AG09309 (cell line): ENCODE results near the gene ZMYND8.
"Not testable (repeated sequence)": the region's sequence is repeated elsewhere in the genome, so short reads cannot be mapped to it uniquely, and the experiment has no call there.

Experiments
- DNase-seq: peaks from one replicate; pipeline ENCODE4 v3.0.0-alpha.2; 2010; ENCODE audit warnings: low read depth
- H3K4me3 ChIP-seq: 2 replicates; pipeline ENCODE4 v1.5.1; 2011; ENCODE audit warnings: mild to moderate bottlenecking, low read depth, low read length, moderate library complexity; ENCODE audit not compliant: control insufficient read depth
- TF ChIP-seq, protein P1 (sequence below): IDR thresholded peaks from 2 replicates; pipeline ENCODE4 v1.5.1; 2011; ENCODE audit warnings: mild to moderate bottlenecking, low read depth, low read length, inconsistent platforms; ENCODE audit not compliant: insufficient read depth, control insufficient read depth; ENCODE audit errors: missing control alignments

The ZMYND8 gene

DNA sequence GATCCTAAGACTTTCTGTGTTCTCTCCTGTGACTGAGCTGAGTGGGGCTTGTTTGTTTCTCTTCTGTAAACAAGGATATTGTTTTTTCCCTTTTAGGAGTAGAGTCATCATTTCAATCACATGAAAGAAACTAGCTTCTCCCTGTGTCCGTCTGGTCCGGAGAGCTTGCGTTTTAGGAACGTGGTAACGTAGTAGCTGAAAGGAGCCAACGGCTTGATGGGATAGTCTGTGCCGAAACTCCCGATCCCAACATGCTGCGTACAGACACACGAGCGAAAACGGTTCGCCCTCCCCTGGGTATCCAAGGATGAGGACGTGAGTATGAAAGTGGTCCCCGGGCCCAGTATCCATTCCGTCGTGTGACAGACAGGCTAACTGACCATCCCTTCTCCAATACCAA is 146.5 kb downstream of the ZMYND8 start:
- TF ChIP-seq, protein P1, sequence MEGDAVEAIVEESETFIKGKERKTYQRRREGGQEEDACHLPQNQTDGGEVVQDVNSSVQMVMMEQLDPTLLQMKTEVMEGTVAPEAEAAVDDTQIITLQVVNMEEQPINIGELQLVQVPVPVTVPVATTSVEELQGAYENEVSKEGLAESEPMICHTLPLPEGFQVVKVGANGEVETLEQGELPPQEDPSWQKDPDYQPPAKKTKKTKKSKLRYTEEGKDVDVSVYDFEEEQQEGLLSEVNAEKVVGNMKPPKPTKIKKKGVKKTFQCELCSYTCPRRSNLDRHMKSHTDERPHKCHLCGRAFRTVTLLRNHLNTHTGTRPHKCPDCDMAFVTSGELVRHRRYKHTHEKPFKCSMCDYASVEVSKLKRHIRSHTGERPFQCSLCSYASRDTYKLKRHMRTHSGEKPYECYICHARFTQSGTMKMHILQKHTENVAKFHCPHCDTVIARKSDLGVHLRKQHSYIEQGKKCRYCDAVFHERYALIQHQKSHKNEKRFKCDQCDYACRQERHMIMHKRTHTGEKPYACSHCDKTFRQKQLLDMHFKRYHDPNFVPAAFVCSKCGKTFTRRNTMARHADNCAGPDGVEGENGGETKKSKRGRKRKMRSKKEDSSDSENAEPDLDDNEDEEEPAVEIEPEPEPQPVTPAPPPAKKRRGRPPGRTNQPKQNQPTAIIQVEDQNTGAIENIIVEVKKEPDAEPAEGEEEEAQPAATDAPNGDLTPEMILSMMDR: no peak
- H3K4me3 ChIP-seq: no peak overlapping the region
- DNase-seq: no peak

DNA sequence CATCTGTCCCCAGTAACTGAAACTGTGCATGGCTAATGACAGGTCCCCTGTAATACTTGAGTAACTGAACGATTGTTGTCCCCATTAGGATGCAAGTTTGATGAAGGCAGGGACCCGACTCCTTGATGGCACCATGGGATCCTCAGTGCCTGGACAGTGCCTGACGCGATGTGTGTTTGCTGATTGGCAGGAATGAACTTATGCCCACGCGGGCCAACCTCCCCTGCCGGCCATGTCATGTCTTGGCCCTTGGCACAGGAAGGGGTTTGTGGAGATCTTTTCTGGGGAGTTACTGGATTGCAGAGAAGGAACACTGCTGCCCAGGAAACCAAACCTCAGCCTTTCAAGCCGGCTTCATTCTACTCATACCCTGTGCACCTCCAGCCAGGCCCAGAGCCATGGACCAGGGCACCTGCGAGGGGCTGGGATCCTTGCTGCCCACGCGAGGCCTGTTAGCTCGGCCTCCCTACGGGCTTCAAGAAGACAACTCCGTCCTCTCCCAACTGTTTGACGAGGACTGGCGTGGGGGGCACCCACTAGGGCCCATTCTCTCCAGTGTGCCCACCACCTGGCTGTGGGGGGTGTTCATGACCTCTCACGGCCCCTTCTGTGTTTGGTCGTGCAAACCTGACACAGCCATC is 147.8 kb downstream of the ZMYND8 start:
- DNase-seq: no peak
- TF ChIP-seq, protein P1: no peak
- H3K4me3 ChIP-seq: no peak overlapping the region

DNA sequence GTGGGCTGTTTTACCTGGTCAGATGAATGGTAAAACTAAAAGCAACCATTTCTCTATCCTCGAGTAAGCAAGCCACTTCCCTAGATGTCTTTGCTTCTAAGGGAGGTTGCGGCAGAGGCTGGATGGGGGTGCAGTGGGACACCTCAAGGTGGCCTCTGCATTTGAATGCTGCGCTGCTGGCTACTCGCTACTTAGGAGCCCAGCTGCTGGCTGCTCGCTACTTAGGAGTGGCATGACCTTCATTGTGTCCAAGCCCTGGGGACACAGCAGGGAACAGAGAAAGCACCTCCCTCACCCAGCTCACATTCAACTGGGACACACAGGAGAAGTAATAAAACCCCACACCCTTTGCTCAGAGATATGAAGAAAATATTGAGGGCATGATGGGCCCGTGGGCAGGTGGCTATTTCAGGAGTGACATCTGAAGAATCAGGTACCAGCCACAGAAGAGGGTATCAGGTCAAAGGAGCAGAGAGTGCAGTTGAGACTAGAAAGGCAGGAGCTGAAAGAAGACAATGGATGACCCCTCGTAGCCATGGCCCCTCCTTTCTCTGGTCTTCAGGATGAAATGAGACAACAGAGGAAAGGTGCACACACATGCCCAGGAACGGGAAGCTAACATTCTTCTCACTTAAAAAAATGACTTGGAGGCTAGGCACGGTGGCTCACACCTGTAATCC is 149.4 kb downstream of the ZMYND8 start:
- TF ChIP-seq, protein P1: no peak
- no peak for DNase-seq

DNA sequence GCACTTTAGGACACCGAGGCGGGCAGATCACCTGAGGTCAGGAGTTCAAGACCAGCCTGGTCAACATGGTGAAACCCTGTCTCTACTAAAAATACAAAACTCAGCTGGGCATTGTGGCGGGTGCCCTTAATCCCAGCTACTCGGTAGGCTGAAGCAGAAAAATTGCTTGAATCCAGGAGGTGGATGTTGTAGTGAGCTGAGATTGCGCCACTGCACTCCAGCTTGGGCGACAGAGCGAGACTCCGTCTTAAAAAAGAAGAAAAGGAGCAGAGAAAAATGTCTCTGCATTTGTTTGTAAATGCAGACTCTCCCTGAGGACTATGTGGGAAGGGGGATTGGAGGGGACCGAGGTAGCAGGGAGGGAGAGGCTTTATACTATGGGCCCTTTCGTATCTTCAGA is 149.9 kb downstream of the ZMYND8 start:
- H3K4me3 ChIP-seq: not testable (repeated sequence)

More for the DNA sequence above, 149.4 kb downstream of the ZMYND8 start:
- H3K4me3 ChIP-seq: no peak overlapping the region

DNA sequence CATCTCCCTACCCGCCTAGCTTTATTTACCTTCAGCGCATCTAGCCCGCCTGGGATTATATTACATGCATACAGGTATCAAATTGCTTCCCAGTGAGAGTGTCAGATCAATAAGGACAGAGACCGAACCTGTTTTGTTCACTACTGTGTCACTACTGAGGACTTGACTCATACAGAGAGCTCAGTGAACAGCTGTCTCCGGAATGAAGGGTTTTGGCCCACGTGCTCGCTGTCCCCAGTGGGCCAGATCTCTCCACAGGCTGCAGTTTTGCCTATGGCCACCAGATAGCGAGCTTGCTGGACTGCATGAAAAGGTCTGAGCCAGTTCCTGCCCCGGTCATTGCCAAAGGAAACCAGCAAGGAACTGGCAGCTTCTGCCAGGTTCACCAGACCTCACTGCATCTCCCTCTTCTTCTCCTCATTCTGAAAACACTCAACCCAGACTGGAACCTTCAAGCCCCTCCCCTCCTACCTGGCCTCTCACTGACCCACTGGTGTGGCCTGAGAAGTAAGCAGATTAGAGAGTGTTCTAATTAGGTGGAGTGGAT is 150.8 kb downstream of the ZMYND8 start:
- no peak for DNase-seq
- TF ChIP-seq, protein P1: peak; percentile 84
- no peak overlapping the region for H3K4me3 ChIP-seq

More for the DNA sequence above, 149.9 kb downstream of the ZMYND8 start:
- DNase-seq: not testable (repeated sequence)

DNA sequence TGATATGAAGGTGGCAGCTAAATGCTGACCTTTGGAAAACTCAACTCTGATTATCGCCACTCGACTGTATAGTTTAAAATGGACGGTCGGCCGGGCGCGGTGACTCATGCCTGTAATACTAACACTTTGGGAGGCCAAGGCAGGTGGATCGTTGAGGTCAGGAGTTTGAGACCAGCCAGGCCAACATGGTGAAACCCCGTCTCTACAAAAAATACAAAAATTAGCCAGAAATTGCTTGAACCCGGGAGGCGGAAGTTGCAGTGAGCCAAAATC is 151.7 kb downstream of the ZMYND8 start:
- DNase-seq, H3K4me3 ChIP-seq: not testable (repeated sequence)

DNA sequence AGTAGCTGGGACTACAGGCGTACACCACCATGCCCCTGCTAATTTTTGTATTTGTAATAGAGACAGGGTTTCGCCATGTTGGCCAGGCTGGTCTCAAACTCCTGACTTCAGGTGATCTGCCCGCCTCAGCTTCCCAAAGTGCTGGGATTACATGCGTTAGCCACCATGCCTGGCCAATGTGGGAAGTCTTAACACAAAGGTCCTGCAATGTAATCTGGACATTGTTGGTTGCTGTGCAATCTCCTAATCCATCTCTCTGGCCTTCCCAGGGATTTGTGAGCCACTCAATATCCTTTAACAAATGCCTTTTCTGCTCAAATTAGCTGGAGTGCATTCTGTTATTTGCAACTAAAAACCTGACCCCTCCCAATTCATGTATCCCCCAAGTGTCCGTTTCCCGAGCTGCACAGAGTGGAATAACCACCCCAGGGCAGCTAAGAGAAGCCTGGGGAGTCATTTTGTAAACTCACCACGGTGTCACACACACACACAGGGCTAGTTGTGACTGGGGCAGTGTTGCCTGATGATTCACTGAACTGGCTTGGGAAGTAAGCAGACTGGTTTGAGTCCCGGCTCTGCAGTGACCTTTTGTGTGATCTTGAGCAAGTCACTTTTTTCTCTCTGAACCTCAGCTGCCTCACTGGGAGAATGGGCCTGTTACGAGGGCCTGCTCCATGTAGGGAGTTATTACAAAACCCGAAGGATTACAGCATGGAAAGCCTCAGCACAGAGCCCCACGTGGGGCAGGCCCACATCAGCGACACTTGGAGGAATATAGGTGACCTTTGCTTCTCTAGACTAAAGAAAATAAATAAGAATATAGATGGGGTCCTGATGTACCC is 152.3 kb downstream of the ZMYND8 start:
- no peak overlapping the region for H3K4me3 ChIP-seq
- TF ChIP-seq, protein P1: no peak
- DNase-seq: no peak
